Inflammatory macrophage treated with lipopolysaccharide for 1 hour (primary cell): ENCODE results near the gene GALNTL6.
"Not testable (repeated sequence)": the region's sequence is repeated elsewhere in the genome, so short reads cannot be mapped to it uniquely, and the experiment has no call there.

Experiments
- DNase-seq, 2 donors: peaks; one replicate each; pipeline ENCODE4 v3.0.0-alpha.2; 2020 to 2022

Gene GALNTL6

GRCh38 chr4:172962564-172963353 lies 1149.6 kb downstream of the GALNTL6 start:
- DNase-seq, result no peak

GRCh38 chr4:172963498-172964294 lies 1150.5 kb downstream of the GALNTL6 start:
- no peak for DNase-seq

DNA sequence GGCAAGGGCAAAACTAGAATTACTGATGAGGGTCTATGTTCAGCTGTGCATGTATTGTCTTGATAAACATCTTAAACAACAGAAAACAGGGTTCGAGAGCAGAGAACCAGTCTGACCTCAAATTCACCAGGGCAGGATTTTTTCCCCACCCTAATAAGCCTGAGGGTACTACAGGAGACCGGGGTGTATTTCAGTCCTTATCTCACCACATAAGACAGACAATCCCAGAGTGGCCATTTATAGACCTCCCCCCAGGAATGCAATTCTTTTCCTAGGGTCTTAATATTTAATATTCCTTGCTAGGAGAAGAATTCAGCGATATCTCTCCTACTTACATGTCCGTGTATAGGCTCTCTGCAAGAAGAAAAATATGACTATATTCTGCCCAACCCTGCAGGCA lies 1157.0 kb downstream of the GALNTL6 start:
- not testable (repeated sequence) for DNase-seq

- no peak for DNase-seq
These were observed 1161.4 kb downstream of the GALNTL6 start for GRCh38 chr4:172974586-172974985.

- no peak for DNase-seq
These were observed 1162.5 kb downstream of the GALNTL6 start for GRCh38 chr4:172975651-172976229.

GRCh38 chr4:172977491-172978041 lies 1164.4 kb downstream of the GALNTL6 start:
- not testable (repeated sequence) for DNase-seq

- DNase-seq, result no peak
These were observed 1165.6 kb downstream of the GALNTL6 start for GRCh38 chr4:172978848-172979247.

- DNase-seq, result no peak
These were observed 1166.1 kb downstream of the GALNTL6 start for GRCh38 chr4:172979332-172979731.

DNA sequence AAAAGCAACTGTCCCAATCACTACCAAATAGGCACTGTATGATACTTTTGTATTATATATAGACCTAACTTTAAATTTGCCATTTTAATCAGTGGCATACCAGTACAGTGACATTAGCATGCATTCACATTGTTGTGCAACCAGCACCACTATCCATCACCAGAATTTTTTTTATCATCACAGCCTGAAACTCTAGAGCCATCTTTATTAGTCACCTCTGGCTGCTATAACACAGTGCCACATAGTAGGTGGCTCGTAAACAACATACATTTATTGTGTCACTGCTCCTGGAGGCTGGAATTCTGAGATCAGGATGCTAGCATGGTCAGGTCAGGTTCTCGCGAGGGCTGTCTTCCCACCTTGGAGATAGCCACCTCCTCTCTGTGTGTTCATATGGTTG lies 1167.0 kb downstream of the GALNTL6 start:
- no peak for DNase-seq

DNA sequence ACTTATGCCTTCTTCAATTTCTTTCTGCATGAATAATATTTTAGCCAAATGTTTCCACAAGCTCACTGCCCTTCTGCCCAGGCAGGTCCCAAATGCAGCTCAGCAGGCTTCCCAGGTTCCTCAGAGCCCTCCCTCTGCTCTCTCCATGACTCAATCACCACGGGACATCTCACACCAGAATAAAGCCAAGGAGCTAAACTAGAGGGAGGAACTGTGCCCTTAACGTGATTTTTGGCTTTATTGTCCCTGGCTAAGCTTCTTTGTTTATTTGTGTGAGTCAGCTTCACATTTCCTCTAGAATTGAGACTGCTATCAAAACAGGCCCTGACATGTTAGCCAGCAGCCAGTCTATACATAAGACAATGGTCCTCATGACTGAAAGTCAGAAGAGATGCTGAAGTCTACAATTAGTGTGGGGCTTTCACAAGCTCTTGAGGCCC lies 1169.0 kb downstream of the GALNTL6 start:
- DNase-seq, result no peak

- no peak for DNase-seq
These were observed 1169.8 kb downstream of the GALNTL6 start for GRCh38 chr4:172983014-172983413.

DNA sequence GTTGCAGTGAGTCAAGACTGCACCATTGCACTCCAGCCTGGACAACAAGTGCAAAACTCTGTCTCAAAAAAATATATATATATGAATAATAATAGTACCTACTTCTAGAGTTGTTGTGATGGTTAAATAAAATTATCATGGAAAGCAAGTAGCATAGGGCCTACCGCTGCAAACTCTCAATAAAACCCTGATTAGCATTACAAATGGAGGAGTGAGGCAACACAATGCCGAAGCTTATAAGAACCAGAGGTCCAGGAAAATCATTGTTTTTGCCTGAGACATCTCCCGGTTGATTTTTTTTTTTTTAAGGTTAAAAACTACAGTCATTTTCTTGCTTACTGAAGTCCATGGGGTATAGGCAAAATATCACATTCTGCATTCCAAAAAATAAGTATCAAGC lies 1170.4 kb downstream of the GALNTL6 start:
- no peak for DNase-seq

DNA sequence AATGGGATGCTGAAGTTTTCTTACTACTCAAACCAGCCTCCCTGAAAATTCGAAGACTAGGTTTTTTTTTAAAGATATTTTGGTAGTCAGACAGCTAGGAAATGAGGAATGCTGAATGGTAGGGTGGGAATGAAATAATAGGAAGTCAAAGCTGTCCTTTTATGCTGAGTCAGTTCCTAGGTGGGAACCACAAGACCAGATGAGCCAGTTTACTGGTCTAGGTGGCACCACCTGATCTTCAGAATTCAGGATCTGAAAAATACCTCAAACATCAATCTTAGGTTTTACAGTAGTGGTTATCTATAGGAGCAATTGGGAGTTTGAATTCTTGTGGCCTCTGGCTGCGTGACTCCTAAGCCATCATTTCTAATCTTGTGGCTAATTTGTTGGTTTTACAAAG lies 1172.3 kb downstream of the GALNTL6 start:
- DNase-seq, result no peak

DNA sequence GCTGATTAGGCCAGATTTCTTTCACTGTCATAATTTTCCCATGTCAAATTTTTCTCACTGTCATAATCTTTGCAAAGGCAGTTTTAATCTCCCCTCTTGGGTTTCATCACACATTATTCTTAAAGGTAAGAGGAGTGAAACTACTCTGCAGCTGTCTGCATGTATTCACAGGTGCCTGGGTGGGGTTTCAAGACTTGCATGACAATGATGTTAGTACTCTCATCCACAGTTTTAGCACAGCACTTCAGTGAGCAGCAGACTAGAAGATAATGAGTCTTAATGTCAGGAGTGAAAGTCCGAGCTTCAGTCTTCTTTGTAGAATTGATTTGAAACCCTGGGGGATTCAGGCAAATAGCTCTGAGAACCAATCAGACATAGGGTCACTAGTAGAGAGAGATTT lies 1172.9 kb downstream of the GALNTL6 start:
- no peak for DNase-seq

- DNase-seq, result no peak
These were observed 1177.0 kb downstream of the GALNTL6 start for GRCh38 chr4:172989984-172990820.

- no peak for DNase-seq
These were observed 1179.6 kb downstream of the GALNTL6 start for GRCh38 chr4:172992648-172993378.

DNA sequence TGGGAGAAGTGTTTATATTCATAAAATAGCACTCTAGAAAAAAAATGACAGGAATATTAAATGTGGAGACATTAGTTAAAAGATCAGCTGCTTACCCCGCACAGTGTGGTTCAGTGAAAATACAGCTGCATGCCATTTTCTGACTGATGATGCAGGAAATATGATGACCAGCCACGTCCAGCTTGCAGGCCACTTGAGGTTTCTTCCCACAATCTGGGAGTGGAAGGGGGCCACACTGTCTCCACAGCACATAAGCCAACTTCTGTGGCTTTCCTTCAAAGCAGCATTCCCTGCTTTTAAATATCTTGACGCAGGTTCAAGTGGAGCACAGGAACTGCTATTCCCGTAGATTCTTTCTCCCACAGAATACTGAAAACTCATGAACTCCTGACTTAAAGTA lies 1182.0 kb downstream of the GALNTL6 start:
- DNase-seq, result no peak

- no peak for DNase-seq
These were observed 1182.5 kb downstream of the GALNTL6 start for GRCh38 chr4:172995704-172996103.

GRCh38 chr4:172996571-172997216 lies 1183.5 kb downstream of the GALNTL6 start:
- peak; percentile 36 to 59 for DNase-seq

DNA sequence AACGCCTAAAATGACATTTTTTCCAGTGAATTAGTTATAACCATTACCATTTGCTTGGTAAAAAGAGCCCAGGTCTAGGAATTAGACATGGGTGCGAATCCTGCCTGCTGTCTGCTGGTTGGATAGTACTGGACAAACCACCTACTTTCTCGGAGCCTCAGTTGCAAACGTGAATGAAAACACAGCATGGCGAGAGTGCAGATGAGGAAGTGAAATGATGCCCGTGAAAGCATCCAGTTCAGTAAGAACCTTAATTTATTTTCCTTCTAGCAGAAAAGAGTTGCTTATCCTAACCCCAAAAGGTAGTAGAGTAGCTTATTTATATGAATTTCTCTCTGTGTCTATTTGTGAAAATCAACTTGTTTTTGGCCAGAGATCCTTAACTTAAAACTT lies 1184.0 kb downstream of the GALNTL6 start:
- no peak for DNase-seq

GRCh38 chr4:172997856-172998255 lies 1184.7 kb downstream of the GALNTL6 start:
- no peak for DNase-seq
